HFF-Myc (cell line): ENCODE measurements around the gene C1QTNF6.

Experiments used
- DNase-seq: peaks from one replicate; pipeline ENCODE4 v3.0.0-alpha.2; 2011; ENCODE audit warnings: low read depth; ENCODE audit errors: extremely low read depth
- H3K4me3 ChIP-seq: replicated peaks from 2 replicates; pipeline ENCODE4 v1.5.1; 2011; ENCODE audit warnings: low read depth, mild to moderate bottlenecking, control low read depth, low read length
- TF ChIP-seq, protein P1 (sequence below): IDR thresholded peaks from 2 replicates; pipeline ENCODE4 v1.5.1; 2012; ENCODE audit warnings: mild to moderate bottlenecking, low read depth, low read length, control low read depth; ENCODE audit errors: missing control alignments

Gene C1QTNF6

GRCh38 chr22:37139762-37140161 lies 48.3 kb downstream of the C1QTNF6 start:
- TF ChIP-seq, protein P1, sequence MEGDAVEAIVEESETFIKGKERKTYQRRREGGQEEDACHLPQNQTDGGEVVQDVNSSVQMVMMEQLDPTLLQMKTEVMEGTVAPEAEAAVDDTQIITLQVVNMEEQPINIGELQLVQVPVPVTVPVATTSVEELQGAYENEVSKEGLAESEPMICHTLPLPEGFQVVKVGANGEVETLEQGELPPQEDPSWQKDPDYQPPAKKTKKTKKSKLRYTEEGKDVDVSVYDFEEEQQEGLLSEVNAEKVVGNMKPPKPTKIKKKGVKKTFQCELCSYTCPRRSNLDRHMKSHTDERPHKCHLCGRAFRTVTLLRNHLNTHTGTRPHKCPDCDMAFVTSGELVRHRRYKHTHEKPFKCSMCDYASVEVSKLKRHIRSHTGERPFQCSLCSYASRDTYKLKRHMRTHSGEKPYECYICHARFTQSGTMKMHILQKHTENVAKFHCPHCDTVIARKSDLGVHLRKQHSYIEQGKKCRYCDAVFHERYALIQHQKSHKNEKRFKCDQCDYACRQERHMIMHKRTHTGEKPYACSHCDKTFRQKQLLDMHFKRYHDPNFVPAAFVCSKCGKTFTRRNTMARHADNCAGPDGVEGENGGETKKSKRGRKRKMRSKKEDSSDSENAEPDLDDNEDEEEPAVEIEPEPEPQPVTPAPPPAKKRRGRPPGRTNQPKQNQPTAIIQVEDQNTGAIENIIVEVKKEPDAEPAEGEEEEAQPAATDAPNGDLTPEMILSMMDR, result no peak
- DNase-seq, result no peak
- H3K4me3 ChIP-seq, result no peak overlapping the region

DNA sequence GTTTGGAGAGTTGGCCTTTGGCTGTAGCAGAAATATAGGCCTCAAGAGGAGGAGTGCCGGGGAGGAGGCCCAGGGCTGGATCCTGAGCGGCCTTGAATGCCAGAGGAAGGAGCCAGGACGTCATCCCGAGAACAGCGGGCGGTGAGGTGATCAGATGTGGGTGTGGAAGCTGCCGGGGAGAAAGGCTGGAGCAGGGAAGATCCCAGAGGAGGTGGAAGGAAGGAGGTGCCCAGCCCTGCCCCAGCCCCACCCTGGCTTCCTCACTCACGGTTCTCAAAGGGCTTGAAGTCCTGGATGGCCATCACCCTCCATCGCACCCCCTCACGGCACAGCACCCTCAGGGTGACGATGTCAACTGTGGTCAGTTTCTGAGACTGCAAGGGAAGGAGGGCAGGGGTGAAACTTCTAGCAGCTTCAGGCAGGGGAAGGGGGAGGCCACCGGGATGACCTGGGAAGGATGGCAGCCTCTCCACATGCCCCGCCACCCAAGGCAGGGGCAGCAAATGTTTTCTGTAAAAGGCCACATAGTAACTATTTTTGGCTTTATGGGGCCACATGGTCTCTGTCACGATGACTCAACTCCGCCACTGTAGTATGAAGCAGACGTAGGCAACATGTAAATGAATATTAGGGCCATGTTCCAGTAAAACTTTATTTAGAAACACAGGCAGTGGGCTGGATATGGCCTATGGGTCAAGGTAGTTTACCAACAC lies 49.0 kb downstream of the C1QTNF6 start:
- DNase-seq, result no peak
- TF ChIP-seq, protein P1, result no peak
- H3K4me3 ChIP-seq, result no peak overlapping the region

DNA sequence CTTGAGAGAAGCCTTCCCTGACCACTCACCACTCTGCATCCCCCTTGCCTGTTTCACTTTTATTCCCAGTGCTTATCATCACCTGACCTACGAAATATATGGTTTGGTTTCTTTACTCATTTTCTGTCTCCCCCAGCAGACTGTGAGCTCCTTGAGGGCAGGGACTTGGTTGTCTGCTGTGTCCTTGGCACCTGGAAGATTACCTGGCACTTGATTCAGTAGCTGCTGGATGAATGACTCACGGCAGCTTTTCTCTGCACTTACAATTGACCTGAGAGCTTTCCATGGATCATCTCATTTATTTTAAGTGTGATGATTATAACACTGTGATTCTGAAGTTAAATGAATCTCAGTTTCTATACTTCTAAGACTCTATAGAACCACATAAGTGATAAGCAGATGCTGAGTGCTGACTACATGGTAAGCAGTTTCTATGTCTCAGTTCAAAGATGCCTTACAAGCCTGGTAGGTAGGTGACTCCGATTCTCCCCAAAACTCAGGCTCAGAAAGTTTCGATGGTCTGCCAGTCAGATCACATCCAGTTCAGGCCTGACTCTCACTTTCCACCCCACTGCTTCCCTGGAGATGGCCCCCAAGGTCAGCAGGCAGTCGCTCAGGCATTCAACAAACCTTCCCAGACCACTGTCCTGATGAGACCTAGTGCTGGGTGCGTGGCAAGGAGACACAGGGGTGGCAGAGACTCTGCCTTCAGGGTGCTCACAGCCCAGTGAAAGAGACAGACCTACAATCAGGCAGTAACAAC lies 50.0 kb downstream of the C1QTNF6 start:
- TF ChIP-seq, protein P1, result no peak
- H3K4me3 ChIP-seq, result no peak overlapping the region
- no peak for DNase-seq

- H3K4me3 ChIP-seq, result no peak overlapping the region
- DNase-seq, result no peak
- TF ChIP-seq, protein P1, result no peak
These were observed 50.9 kb downstream of the C1QTNF6 start for GRCh38 chr22:37137131-37137530.

GRCh38 chr22:37135023-37135422 lies 53.0 kb downstream of the C1QTNF6 start:
- H3K4me3 ChIP-seq, result no peak overlapping the region
- TF ChIP-seq, protein P1, result no peak

GRCh38 chr22:37133304-37134018 lies 54.6 kb downstream of the C1QTNF6 start:
- TF ChIP-seq, protein P1, result no peak
- no peak overlapping the region for H3K4me3 ChIP-seq
- no peak for DNase-seq

More at GRCh38 chr22:37135023-37135422, 53.0 kb downstream of the C1QTNF6 start:
- DNase-seq, result no peak
